Measurements from ENCODE around the gene ERCC1.
A peak's percentile ranks its signal among the peaks of the same experiment; 100 is the strongest.
"Not testable (repeated sequence)": the region's sequence is repeated elsewhere in the genome, so short reads cannot be mapped to it uniquely, and the experiment has no call there.

ERCC1 gene

DNA sequence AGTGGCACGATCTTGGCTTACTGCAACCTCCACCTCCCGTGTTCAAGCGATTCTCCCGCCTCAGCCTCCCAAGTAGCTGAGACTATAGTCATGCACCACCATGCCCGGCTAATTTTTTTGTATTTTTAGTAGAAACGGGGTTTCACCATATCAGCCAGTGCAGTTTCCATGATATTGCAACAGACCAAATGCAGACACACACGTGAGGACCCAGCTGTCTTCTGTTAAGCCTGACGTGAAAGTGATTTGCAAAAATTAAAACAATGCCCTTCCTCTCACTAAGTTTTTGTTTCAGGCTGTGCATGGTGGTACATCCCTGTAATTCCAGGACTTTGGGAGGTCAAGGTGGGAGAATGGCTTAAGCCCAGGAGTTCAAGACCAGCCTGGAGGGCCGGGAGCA is 7.3 kb upstream of the ERCC1 start:
- DNase-seq (ENCODE audit: low spot score): not testable (repeated sequence)

- not testable (repeated sequence) for DNase-seq (ENCODE audit: low spot score)
These were observed 6.2 kb upstream of the ERCC1 start for GRCh38 chr19:45429896-45430295.

- no peak for DNase-seq (ENCODE audit: low spot score)
These were observed 4.9 kb upstream of the ERCC1 start for GRCh38 chr19:45428384-45429231.

DNA sequence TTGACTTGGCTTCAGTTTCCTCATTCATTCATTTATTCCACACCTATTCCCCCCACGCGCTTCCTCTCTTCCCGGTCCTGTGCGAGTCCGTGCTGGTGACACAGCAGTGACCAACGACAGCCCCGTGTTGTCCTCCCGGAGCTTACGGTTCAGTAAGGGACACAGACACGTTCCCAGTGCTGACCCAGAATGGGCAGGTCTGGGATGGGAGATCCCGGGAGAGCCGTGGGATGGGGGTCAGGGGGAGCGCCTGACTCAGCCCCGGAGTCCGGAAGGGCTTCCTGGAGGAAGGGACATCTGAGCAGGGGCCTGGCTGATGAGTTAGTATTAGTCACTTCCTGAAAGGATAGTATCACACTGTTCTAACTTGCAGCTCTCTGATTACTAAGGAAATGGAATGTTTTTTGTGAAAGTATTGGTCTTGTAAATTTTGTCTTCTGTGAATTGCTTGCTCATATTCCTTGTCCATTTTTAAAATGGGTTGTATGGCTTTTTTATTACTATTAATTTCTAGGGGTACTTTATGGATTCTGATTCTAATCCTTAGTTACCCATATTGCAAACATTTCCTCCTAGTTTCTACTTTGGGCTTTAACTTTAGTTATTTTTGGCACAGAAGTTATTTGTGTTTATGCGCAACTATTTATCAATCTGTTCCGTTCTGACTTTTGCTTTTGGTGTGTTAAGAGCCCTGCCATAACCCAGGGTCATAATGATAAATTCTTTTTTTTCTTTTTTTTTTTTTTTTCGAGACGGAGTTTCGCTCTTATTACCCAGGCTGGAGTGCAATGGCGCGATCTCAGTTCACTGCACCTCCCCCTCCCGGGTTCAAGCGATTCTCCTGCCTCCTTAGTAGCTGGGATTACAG is 708 bp upstream of the ERCC1 start:
- no peak for DNase-seq (ENCODE audit: low spot score)

DNA sequence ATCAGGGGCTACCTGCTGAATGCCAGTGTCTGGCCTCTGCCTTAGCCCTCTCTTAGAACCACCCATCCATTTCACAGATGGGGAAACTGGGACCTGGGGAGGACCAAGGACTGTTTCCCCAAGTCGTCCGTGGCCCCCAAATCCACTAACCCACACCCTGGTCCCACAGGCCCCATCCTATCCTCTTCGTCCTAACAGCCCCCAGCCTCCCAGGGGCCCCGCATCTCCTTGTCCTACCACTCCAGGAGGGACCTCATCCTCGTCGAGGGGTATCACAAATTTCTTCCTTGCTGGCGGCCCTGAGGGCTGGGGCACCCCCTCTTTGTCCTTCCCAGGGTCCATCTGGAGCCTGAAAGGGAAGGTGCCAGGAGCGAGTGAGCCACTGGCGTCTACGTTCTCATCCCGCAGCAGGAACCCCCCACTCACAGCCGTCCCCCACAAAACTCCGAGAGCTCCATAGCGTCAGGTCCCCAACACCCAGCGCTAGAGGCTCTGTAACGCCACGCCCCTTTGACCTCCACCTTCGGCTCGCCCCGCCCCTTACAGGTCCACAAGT is 606 bp downstream of the ERCC1 start:
- DNase-seq (ENCODE audit: low spot score): no peak

GRCh38 chr19:45421947-45422498 is 1.7 kb downstream of the ERCC1 start:
- DNase-seq (ENCODE audit: low spot score): no peak

DNA sequence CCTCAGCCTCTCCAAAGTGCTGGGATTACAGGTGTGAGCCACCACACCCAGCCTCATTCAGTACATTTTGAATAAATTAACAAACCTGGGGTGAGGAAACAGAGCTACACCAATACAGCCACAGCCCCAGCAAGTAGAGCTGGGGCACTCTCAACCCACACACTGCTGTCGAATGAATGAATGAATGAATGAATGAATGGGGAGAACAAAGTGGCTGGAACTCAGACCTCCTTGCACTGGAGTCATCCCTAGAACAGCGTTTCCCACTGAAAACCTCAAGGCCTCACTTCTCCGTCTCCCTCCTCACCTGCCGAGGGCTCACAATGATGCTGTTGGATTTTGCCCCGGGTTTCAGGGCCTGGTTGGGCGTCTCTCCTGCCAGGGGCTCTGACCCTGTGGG is 2.8 kb downstream of the ERCC1 start:
- no peak for DNase-seq (ENCODE audit: low spot score)

DNA sequence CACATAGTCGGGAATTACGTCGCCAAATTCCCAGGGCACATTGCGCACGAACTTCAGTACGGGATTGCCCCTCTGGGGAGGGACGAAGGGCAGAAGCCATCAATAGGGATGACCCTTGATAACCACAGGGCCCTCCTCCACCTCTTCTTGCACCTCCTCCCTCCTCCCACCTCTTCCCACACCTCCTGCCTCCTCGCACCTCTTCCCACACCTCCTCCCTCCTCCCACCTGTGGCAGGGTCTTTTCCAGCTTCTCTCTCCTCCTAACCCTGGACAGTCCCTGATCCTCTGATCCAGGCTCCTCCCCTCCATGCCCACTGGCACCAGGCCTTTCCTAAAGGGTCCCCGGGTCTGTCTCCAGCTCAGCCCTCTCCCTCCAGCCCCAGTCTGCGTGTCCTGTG is 3.4 kb downstream of the ERCC1 start:
- DNase-seq (ENCODE audit: low spot score): no peak

GRCh38 chr19:45419895-45420294 is 3.8 kb downstream of the ERCC1 start:
- no peak for DNase-seq (ENCODE audit: low spot score)

- no peak for DNase-seq (ENCODE audit: low spot score)
These were observed 4.3 kb downstream of the ERCC1 start for GRCh38 chr19:45419396-45419795.

DNA sequence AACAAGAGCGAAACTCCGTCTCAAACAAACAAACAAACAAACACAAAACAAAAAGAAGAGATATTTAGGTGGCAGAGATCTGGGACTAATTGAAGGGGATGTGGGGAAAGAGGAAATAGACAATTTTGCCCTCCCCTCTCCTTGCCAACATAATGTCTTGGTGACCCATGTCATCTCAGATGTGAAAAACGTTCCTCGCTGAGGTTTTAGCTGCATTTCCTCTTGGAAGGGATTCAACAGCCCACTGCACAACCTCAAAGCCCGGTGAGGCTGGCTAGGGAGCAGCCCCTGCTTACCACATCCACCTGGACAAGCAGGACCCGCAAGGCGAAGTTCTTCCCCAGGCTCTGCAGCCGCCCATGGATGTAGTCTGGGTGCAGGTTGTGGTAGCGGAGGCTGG is 4.9 kb downstream of the ERCC1 start:
- DNase-seq (ENCODE audit: low spot score): no peak

GRCh38 chr19:45417151-45417550 is 6.6 kb downstream of the ERCC1 start:
- DNase-seq (ENCODE audit: low spot score): no peak

GRCh38 chr19:45414468-45414867 is 9.2 kb downstream of the ERCC1 start:
- no peak for DNase-seq (ENCODE audit: low spot score)

- no peak for DNase-seq (ENCODE audit: low spot score)
These were observed 10.2 kb downstream of the ERCC1 start for GRCh38 chr19:45413497-45413896.

DNA sequence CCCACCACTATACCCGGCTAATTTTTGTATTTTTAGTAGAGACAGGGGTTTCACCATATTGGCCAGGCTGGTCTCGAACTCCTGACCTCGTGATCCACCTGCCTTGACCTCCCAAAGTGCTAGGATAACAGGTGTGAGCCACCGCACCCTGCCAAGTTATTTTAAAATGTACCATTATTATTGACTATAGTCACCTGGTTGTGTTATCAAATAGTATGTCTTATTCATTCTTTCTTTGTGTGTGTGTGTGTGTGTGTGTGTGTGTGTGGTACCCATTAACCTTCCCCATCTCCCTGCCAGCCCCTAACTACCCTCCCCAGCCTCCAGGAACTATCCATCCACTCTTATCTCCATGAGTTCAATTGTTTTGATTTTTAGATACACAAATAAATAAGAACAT is 13.4 kb downstream of the ERCC1 start:
- not testable (repeated sequence) for DNase-seq (ENCODE audit: low spot score)

- no peak for DNase-seq (ENCODE audit: low spot score)
These were observed 14.2 kb downstream of the ERCC1 start for GRCh38 chr19:45409557-45409920.

DNA sequence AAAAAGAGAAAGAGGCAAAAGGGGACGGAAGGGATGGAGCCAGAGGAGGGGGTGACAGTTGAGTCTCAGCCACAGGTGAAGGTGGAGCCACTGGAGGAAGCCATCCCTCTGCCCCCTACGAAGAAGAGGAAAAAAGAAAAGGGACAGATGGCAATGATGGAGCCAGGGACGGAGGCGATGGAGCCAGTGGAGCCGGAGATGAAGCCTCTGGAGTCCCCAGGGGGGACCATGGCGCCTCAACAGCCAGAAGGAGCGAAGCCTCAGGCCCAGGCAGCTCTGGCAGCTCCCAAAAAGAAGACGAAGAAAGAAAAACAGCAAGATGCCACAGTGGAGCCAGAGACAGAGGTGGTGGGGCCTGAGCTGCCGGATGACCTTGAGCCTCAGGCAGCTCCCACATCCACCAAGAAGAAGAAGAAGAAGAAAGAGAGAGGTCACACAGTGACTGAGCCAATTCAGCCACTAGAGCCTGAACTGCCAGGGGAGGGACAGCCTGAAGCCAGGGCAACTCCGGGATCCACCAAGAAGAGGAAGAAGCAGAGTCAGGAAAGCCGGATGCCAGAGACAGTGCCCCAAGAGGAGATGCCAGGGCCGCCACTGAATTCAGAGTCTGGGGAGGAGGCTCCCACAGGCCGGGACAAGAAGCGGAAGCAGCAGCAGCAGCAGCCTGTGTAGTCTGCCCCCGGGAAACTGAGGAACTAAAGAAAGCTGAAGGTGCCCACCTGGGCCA is 14.7 kb downstream of the ERCC1 start:
- DNase-seq (ENCODE audit: low spot score): no peak

DNA sequence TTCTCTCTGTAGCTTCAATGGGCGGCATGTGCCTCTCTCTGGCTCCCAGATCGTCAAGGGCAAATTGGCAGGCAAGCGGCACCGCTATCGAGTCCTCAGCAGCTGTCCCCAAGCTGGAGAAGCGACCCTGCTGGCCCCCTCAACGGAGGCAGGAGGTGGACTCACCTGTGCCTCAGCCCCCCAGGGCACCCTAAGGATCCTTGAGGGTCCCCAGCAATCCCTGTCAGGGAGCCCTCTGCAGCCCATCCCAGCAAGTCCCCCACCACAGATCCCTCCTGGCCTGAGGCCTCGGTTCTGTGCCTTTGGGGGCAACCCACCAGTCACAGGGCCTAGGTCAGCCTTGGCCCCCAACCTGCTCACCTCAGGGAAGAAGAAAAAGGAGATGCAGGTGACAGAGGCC is 15.6 kb downstream of the ERCC1 start:
- DNase-seq (ENCODE audit: low spot score): no peak

DNA sequence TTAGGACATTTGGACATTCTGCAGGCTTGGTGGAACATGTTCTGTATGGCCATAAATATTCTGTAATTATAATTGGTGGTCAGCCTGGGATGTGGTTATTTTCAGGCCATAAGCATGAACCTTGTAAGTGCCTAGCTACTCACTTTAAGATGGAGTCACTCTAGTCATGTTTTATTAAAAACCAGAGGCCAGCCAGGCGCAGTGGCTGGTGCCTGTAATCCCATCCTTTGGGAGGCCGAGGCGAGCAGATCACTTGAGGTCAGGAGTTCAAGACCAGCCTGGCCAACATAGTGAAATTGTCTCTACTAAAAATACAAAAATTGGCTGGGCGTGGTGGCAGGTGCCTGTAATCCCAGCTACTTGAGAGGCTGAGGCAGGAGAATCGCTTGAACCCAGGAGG is 16.1 kb downstream of the ERCC1 start:
- DNase-seq (ENCODE audit: low spot score): not testable (repeated sequence)

GRCh38 chr19:45407091-45407375 is 16.7 kb downstream of the ERCC1 start:
- DNase-seq (ENCODE audit: low spot score): no peak

- peak; percentile 91 for DNase-seq (ENCODE audit: low spot score)
These were observed 17.3 kb downstream of the ERCC1 start, which contains the start of gene POLR1G for GRCh38 chr19:45406226-45407090. TSS of gene POLR1G (plus strand) at chr19:45406644. CDS start at chr19:45406697, 53 bp downstream.
